IPS-11a (cell line): ENCODE measurements around the gene ZNF559.

ENCODE experiments used
- H3K4me3 ChIP-seq: one replicate; pipeline ENCODE4 v1.5.1; 2013; ENCODE audit warnings: low read depth, low read length, control low read depth

Gene ZNF559

DNA sequence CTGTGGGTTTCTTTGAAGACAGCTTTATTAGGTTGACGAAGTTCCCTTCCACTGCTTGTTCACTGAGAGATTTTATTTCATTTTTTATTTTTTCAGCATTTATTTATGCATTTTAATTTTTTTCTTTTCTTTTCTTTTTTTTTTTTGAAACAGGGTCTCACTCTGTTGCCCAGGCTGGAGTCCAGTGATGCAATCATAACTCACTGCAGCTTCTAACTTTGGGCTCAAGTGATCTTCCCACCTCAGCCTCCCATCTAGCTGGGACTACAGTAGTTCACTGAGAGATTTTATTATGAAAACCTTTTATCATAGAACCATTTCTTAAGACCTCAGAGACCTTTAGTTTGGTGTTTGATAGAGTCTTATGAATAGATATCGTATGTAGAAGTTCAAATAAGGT, 28.5 kb downstream of the ZNF559 start:
- no peak overlapping the region for H3K4me3 ChIP-seq

DNA sequence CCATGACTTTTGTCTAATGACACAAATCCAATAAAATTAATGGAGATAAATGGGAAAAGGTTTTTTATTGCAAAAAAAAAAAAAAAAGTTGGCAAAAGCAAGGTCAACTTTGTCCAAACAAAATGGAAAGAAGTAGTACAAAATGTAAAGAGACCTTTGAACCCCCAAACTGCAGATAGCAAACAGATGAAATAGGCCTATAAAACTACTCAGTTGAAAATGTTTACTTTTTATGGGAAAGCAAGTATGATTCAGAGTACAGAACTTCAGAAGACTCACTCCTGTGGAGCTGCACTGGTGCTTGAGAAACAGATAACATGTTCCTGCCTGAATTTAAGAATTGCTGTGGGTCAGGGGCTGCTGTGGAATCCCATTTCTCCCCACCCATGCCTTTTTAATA, 29.0 kb downstream of the ZNF559 start:
- H3K4me3 ChIP-seq = no peak overlapping the region

DNA sequence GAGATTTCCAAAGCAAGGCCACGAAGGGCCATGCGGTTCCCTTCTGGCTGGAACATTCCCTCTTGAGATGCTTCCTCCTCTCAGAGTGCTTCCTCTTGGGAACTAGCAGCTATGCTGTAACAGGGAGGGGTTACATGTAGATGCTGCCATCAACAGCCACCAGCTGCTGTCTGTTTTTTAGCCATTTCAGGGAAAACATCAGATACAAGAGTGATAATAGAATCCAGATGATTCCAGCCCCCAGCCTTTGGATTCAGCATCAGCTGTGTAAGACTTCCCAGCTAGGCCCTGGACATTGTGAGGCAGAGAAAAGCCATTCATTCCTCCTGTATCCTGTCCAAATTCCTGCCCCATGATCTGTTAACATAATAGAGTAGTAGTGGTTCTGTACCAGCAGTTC, 30.7 kb downstream of the ZNF559 start:
- no peak overlapping the region for H3K4me3 ChIP-seq

DNA sequence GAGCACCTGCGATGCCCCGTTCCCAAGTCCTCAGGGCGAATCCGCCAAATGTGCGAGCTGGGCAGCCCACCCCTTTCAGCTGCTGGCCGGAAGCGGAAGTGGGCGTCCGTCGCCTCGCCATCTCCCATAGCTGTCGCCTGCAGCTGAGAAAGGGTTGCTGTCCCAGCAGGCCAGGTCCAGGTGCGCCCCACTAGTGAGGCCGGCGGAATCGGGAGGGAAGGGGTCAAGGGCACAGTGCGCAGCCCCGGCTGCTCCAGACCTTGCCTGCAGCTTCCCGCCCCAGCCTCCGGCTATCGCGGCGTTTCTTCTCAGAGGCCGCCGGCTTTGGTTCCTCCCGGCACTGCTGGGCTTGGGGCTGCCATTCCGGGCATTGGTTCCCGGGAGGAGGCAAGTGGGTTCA, 38.9 kb downstream of the ZNF559 start, which contains the start of gene ZNF177:
Gene ZNF177, plus strand, starts transcription at position 109 of the 400 bp plus-strand sequence. CDS start 15,299 bp downstream, outside the sequence.
- H3K4me3 ChIP-seq = peak within 1 kb of the TSS; percentile 13

DNA sequence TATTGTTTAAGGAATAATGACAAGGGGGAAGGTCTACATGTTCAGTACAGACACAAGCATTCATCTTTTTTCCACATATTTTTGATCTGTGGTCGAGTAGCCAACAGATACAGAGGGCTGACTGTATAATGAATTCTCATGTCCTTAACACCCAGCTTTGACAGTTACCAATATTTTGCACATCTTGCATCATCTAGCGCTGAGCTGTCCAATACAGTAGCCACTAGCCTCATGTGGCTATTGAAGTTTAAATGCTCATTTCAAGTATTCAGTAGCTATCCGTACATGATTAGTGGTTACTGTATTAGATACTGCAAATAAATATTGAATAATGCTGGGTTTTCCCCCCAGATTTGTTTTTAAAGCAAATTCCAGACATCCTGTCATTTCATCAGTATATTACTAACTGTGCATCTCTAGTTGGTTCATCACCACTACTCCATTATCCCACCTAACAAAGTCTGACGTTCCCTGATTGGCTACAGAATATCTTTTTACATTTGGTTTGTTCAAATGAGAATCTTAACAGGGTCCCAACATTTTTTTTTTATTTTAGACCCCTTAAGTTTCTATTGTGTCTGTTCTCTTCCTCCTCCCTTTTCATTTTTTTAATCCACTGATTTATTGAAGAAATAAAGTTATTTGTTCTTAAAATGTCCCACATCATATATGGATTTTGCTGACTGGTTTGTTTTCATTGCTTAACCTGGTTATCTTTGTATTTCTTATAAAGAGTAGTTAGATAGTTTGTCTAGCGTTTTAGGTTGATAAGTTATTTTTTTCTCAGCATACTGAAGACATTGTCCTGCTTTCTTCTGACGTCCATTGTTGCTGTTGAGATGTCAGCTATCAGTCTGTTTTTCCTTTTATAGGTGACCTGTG, 47.0 kb downstream of the ZNF559 start:
- no peak overlapping the region for H3K4me3 ChIP-seq

DNA sequence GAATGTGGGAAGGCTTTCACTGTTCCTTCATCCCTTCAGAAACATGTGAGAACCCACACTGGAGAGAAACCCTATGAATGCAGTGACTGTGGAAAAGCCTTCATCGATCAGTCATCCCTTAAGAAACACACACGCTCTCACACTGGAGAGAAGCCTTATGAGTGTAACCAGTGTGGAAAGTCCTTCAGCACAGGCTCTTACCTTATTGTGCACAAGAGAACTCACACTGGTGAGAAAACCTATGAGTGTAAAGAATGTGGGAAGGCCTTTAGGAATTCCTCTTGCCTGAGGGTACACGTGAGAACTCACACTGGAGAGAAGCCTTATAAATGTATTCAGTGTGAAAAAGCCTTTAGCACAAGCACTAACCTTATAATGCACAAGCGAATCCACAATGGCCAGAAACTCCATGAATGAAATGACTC, 57.4 kb downstream of the ZNF559 start:
- H3K4me3 ChIP-seq = no peak overlapping the region
